Measurements from ENCODE around the gene TRAIP. TPM values are rescaled to one million over a fixed set of nuclear protein-coding genes. Genes with fewer than 3 reads are reported as not detected.
"Not testable (repeated sequence)": the region's sequence is repeated elsewhere in the genome, so short reads cannot be mapped to it uniquely, and the experiment has no call there.

TRAIP gene
- 12.8 and 16.1 TPM in 2 replicates for total RNA-seq (2014; rRNA removed; shearing (Covaris generic))

- DNase-seq (ENCODE audit: low spot score) = peak; percentile 85
Measured at GRCh38 chr3:49856181-49857005, at the start of gene TRAIP. TSS of gene TRAIP (minus strand) at chr3:49856564. CDS start at chr3:49856453, 111 bp downstream.

- not testable (repeated sequence) for DNase-seq (ENCODE audit: low spot score)
Measured at GRCh38 chr3:49904448-49904847, 48.1 kb upstream of the TRAIP start.

- DNase-seq (ENCODE audit: low spot score) = no peak
Measured at GRCh38 chr3:49903451-49904424, 47.4 kb upstream of the TRAIP start, which contains the start of gene MST1R. TSS of gene MST1R (minus strand) at chr3:49903873. CDS start at chr3:49903609, 264 bp downstream.

GRCh38 chr3:49902511-49903345, 46.4 kb upstream of the TRAIP start:
- DNase-seq (ENCODE audit: low spot score) = no peak

- no peak for DNase-seq (ENCODE audit: low spot score)
Measured at GRCh38 chr3:49901366-49902339, 45.3 kb upstream of the TRAIP start.

GRCh38 chr3:49900491-49901153, 44.3 kb upstream of the TRAIP start:
- peak; percentile 91 for DNase-seq (ENCODE audit: low spot score)

GRCh38 chr3:49899815-49900214, 43.5 kb upstream of the TRAIP start:
- DNase-seq (ENCODE audit: low spot score) = no peak

- no peak for DNase-seq (ENCODE audit: low spot score)
Measured at GRCh38 chr3:49898991-49899390, 42.6 kb upstream of the TRAIP start.

GRCh38 chr3:49896345-49896744, 40.0 kb upstream of the TRAIP start:
- no peak for DNase-seq (ENCODE audit: low spot score)

GRCh38 chr3:49895791-49896190, 39.4 kb upstream of the TRAIP start:
- DNase-seq (ENCODE audit: low spot score) = no peak

GRCh38 chr3:49889296-49889695, 32.9 kb upstream of the TRAIP start:
- no peak for DNase-seq (ENCODE audit: low spot score)

- DNase-seq (ENCODE audit: low spot score) = no peak
Measured at GRCh38 chr3:49886922-49887265, 30.5 kb upstream of the TRAIP start.

GRCh38 chr3:49883998-49884397, 27.6 kb upstream of the TRAIP start:
- DNase-seq (ENCODE audit: low spot score) = no peak

GRCh38 chr3:49882166-49882565, 25.8 kb upstream of the TRAIP start:
- no peak for DNase-seq (ENCODE audit: low spot score)

- DNase-seq (ENCODE audit: low spot score) = no peak
Measured at GRCh38 chr3:49880581-49881315, 24.4 kb upstream of the TRAIP start.

- no peak for DNase-seq (ENCODE audit: low spot score)
Measured at GRCh38 chr3:49879721-49880120, 23.4 kb upstream of the TRAIP start.

- DNase-seq (ENCODE audit: low spot score) = no peak
Measured at GRCh38 chr3:49878686-49879085, 22.3 kb upstream of the TRAIP start.

GRCh38 chr3:49877716-49878115, 21.4 kb upstream of the TRAIP start:
- no peak for DNase-seq (ENCODE audit: low spot score)

- no peak for DNase-seq (ENCODE audit: low spot score)
Measured at GRCh38 chr3:49876567-49876966, 20.2 kb upstream of the TRAIP start.

Measured in A172 (cell line).